GM23338 (cell line): Measurements from ENCODE around the gene PRRX1. TPM values are rescaled to one million over a fixed set of nuclear protein-coding genes. Genes with fewer than 3 reads are reported as not detected.

Source experiments
- ATAC-seq: fragments of 200-7000 bp; cut with Tn5 transposase; 3 replicates; pipeline ENCODE4 v1.9.1; 2020
- DNase-seq: peaks from one replicate; pipeline ENCODE4 v3.0.0-alpha.2; 2015; ENCODE audit warnings: low spot score
- H2AFZ ChIP-seq: fragments of 200-600 bp; sonication (generic); 2 replicates; pipeline ENCODE4 v1.8.0; 2016; ENCODE audit warnings: antibody characterized with exemption, mild to moderate bottlenecking, moderate library complexity
- H3F3A ChIP-seq: fragments of 200-600 bp; sonication (generic); replicated peaks from 2 replicates; pipeline ENCODE4 v1.8.0; 2017; ENCODE audit warnings: antibody characterized with exemption, mixed run types, low read depth
- H3K27ac ChIP-seq: fragments of 200-600 bp; sonication (generic); 2 replicates; pipeline ENCODE4 v1.6.1; 2016; ENCODE audit warnings: low read depth
- H3K27me3 ChIP-seq: fragments of 200-600 bp; sonication (generic); 2 replicates; pipeline ENCODE4 v1.8.0; 2016; ENCODE audit warnings: mild to moderate bottlenecking, mixed run types, moderate library complexity; ENCODE audit not compliant: insufficient read depth
- H3K36me3 ChIP-seq: fragments of 200-600 bp; sonication (generic); 2 replicates; pipeline ENCODE4 v1.8.0; 2016; ENCODE audit warnings: mild to moderate bottlenecking; ENCODE audit not compliant: insufficient read depth
- H3K4me1 ChIP-seq: fragments of 200-600 bp; sonication (generic); 2 replicates; pipeline ENCODE4 v1.8.0; 2016; ENCODE audit warnings: mild to moderate bottlenecking, moderate library complexity; ENCODE audit not compliant: insufficient read depth
- H3K4me2 ChIP-seq: fragments of 200-600 bp; sonication (generic); 2 replicates; pipeline ENCODE4 v1.7.1; 2017; ENCODE audit warnings: mixed run types
- H3K4me3 ChIP-seq: fragments of 200-600 bp; sonication (generic); 2 replicates; pipeline ENCODE4 v1.6.1; 2016; ENCODE audit warnings: mixed run types
- H3K79me2 ChIP-seq: fragments of 200-600 bp; sonication (generic); replicated peaks from 2 replicates; pipeline ENCODE4 v1.8.0; 2017; ENCODE audit warnings: mild to moderate bottlenecking; ENCODE audit not compliant: insufficient read depth
- H3K9me2 ChIP-seq: fragments of 200-600 bp; sonication (generic); 2 replicates; pipeline ENCODE4 v1.8.0; 2017; ENCODE audit not compliant: insufficient read depth
- H4K20me1 ChIP-seq: fragments of 200-600 bp; sonication (generic); replicated peaks from 2 replicates; pipeline ENCODE4 v1.8.0; 2017; ENCODE audit warnings: mild to moderate bottlenecking; ENCODE audit not compliant: insufficient read depth
- H3K27ac Mint-ChIP-seq: 2 replicates; pipeline ENCODE4 v1.8.0; 2020; ENCODE audit warnings: inconsistent platforms, mild to moderate bottlenecking, moderate library complexity, mixed read lengths
- H3K27me3 Mint-ChIP-seq: 3 replicates; pipeline ENCODE4 v1.8.0; 2022; ENCODE audit warnings: low read depth, mild to moderate bottlenecking, moderate library complexity, mixed read lengths, inconsistent platforms; ENCODE audit not compliant: insufficient read depth, poor library complexity
- H3K36me3 Mint-ChIP-seq: 3 replicates; pipeline ENCODE4 v1.8.0; 2021; ENCODE audit warnings: low read depth, mild to moderate bottlenecking, inconsistent platforms, moderate library complexity, mixed read lengths
- H3K4me1 Mint-ChIP-seq: 3 replicates; pipeline ENCODE4 v1.8.0; 2020; ENCODE audit warnings: mild to moderate bottlenecking, inconsistent platforms, mixed read lengths
- H3K4me3 Mint-ChIP-seq: 3 replicates; pipeline ENCODE4 v1.8.0; 2021; ENCODE audit warnings: moderate library complexity, mild to moderate bottlenecking, inconsistent platforms, mixed read lengths
- H3K9me3 Mint-ChIP-seq: 3 replicates; pipeline ENCODE4 v1.8.0; 2020; ENCODE audit warnings: moderate library complexity, mild to moderate bottlenecking, inconsistent platforms, mixed read lengths
- EZH2 ChIP-seq: fragments of 200-600 bp; sonication (generic); IDR thresholded peaks from one replicate; pipeline ENCODE4 v1.8.0; 2017; ENCODE audit warnings: antibody characterized with exemption, mild to moderate bottlenecking, low read depth; ENCODE audit not compliant: unreplicated experiment
- EZH2phosphoT487 ChIP-seq: fragments of 200-600 bp; sonication (generic); IDR thresholded peaks from one replicate; pipeline ENCODE4 v1.8.1; 2018; ENCODE audit warnings: antibody characterized with exemption; ENCODE audit not compliant: unreplicated experiment
- JUNB ChIP-seq: IDR thresholded peaks from one replicate; pipeline ENCODE4 v1.6.1; 2016; ENCODE audit warnings: antibody characterized with exemption; ENCODE audit not compliant: unreplicated experiment
- NANOG ChIP-seq: IDR thresholded peaks from 2 replicates; pipeline ENCODE4 v1.6.1; 2016; ENCODE audit warnings: antibody characterized with exemption, borderline replicate concordance
- POLR2AphosphoS5 ChIP-seq: IDR thresholded peaks from 2 replicates; pipeline ENCODE4 v1.6.1; 2016; ENCODE audit warnings: antibody characterized with exemption, low read depth
- ZNF114 ChIP-seq: fragments of 250-450 bp; sonication (Bioruptor Pico); IDR thresholded peaks from 2 replicates; pipeline ENCODE4 v1.5.0; 2020; ENCODE audit warnings: mild to moderate bottlenecking, moderate library complexity
- ZNF331 ChIP-seq: fragments of 250-450 bp; sonication (Bioruptor Pico); IDR thresholded peaks from 2 replicates; pipeline ENCODE4 v1.5.0; 2020; ENCODE audit warnings: low read depth, mild to moderate bottlenecking, moderate library complexity
- polyA plus RNA-seq: library from polyadenylated mRNA; unstranded; fragments of >200 nt; fragmentation: Nextera tagmentation; extraction: Ambion mirVana; gene quantifications from 2 replicates; pipeline ENCODE4 v1.2.1, GENCODE V29; 2016
- total RNA-seq: library from RNA; depleted of rRNA; stranded (reverse); fragments of >200 nt; shearing (Covaris generic); gene quantifications from 2 replicates; pipeline ENCODE4 v1.2.3, GENCODE V29; 2014
- TF ChIP-seq, protein P1 (sequence below): fragments of 250-450 bp; sonication (Bioruptor Pico); IDR thresholded peaks from 2 replicates; pipeline ENCODE4 v1.5.0; 2020; ENCODE audit warnings: mild to moderate bottlenecking, moderate library complexity
- TF ChIP-seq, protein P2 (sequence below), 2 experiments: fragments of 200-600 bp in 1 of 2; sonication (generic) in 1 of 2; conservative IDR thresholded peaks; 2 replicates each; pipeline versions ENCODE4 v1.5.1 to v1.6.1; 2016 to 2017; ENCODE audit warnings: antibody characterized with exemption in 2 of 2, low read depth in 2 of 2, mild to moderate bottlenecking in 2 of 2, moderate library complexity in 1 of 2

PRRX1 gene
- total and polyA plus RNA-seq, 2 experiments from 2014 or later = 0.58 TPM; not detected in 1

DNA sequence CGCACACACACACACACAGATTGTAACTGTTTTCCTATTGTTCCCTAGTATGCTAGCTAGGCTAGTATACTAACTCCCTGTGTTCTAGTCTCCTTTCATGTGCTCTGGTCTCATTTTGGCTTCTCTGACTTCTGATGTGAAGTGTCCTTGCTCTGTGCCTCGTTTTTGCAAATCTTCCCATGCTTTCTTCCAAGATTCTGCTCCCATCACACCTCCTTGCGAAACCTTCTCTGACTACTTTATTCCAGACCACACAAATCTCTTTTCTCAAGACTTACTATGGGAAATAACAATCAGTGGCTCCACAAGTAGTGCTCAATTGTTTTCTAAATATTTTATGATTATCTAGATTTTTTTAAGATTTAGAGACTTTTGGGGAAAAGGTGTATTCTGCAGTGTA is 10.3 kb downstream of the PRRX1 start (continued):
- TF ChIP-seq, protein P1, sequence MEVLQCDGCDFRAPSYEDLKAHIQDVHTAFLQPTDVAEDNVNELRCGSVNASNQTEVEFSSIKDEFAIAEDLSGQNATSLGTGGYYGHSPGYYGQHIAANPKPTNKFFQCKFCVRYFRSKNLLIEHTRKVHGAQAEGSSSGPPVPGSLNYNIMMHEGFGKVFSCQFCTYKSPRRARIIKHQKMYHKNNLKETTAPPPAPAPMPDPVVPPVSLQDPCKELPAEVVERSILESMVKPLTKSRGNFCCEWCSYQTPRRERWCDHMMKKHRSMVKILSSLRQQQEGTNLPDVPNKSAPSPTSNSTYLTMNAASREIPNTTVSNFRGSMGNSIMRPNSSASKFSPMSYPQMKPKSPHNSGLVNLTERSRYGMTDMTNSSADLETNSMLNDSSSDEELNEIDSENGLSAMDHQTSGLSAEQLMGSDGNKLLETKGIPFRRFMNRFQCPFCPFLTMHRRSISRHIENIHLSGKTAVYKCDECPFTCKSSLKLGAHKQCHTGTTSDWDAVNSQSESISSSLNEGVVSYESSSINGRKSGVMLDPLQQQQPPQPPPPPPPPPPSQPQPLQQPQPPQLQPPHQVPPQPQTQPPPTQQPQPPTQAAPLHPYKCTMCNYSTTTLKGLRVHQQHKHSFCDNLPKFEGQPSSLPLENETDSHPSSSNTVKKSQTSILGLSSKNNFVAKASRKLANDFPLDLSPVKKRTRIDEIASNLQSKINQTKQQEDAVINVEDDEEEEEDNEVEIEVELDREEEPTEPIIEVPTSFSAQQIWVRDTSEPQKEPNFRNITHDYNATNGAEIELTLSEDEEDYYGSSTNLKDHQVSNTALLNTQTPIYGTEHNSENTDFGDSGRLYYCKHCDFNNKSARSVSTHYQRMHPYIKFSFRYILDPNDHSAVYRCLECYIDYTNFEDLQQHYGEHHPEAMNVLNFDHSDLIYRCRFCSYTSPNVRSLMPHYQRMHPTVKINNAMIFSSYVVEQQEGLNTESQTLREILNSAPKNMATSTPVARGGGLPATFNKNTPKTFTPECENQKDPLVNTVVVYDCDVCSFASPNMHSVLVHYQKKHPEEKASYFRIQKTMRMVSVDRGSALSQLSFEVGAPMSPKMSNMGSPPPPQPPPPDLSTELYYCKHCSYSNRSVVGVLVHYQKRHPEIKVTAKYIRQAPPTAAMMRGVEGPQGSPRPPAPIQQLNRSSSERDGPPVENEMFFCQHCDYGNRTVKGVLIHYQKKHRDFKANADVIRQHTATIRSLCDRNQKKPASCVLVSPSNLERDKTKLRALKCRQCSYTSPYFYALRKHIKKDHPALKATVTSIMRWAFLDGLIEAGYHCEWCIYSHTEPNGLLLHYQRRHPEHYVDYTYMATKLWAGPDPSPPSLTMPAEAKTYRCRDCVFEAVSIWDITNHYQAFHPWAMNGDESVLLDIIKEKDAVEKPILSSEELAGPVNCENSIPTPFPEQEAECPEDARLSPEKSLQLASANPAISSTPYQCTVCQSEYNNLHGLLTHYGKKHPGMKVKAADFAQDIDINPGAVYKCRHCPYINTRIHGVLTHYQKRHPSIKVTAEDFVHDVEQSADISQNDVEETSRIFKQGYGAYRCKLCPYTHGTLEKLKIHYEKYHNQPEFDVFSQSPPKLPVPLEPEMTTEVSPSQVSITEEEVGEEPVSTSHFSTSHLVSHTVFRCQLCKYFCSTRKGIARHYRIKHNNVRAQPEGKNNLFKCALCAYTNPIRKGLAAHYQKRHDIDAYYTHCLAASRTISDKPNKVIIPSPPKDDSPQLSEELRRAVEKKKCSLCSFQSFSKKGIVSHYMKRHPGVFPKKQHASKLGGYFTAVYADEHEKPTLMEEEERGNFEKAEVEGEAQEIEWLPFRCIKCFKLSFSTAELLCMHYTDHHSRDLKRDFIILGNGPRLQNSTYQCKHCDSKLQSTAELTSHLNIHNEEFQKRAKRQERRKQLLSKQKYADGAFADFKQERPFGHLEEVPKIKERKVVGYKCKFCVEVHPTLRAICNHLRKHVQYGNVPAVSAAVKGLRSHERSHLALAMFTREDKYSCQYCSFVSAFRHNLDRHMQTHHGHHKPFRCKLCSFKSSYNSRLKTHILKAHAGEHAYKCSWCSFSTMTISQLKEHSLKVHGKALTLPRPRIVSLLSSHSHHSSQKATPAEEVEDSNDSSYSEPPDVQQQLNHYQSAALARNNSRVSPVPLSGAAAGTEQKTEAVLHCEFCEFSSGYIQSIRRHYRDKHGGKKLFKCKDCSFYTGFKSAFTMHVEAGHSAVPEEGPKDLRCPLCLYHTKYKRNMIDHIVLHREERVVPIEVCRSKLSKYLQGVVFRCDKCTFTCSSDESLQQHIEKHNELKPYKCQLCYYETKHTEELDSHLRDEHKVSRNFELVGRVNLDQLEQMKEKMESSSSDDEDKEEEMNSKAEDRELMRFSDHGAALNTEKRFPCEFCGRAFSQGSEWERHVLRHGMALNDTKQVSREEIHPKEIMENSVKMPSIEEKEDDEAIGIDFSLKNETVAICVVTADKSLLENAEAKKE (CRISPR knock-in tag) = no peak
- TF ChIP-seq EZH2 = no peak
- no peak for TF ChIP-seq NANOG
- TF ChIP-seq EZH2phosphoT487 = no peak
- TF ChIP-seq JUNB = no peak
- TF ChIP-seq ZNF114 (CRISPR knock-in tag) = no peak
- TF ChIP-seq, protein P2, sequence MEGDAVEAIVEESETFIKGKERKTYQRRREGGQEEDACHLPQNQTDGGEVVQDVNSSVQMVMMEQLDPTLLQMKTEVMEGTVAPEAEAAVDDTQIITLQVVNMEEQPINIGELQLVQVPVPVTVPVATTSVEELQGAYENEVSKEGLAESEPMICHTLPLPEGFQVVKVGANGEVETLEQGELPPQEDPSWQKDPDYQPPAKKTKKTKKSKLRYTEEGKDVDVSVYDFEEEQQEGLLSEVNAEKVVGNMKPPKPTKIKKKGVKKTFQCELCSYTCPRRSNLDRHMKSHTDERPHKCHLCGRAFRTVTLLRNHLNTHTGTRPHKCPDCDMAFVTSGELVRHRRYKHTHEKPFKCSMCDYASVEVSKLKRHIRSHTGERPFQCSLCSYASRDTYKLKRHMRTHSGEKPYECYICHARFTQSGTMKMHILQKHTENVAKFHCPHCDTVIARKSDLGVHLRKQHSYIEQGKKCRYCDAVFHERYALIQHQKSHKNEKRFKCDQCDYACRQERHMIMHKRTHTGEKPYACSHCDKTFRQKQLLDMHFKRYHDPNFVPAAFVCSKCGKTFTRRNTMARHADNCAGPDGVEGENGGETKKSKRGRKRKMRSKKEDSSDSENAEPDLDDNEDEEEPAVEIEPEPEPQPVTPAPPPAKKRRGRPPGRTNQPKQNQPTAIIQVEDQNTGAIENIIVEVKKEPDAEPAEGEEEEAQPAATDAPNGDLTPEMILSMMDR (conservative IDR thresholded peaks at IDR 0.05; ENCODE audit: low read depth in 2 of 2) = no peak

DNA sequence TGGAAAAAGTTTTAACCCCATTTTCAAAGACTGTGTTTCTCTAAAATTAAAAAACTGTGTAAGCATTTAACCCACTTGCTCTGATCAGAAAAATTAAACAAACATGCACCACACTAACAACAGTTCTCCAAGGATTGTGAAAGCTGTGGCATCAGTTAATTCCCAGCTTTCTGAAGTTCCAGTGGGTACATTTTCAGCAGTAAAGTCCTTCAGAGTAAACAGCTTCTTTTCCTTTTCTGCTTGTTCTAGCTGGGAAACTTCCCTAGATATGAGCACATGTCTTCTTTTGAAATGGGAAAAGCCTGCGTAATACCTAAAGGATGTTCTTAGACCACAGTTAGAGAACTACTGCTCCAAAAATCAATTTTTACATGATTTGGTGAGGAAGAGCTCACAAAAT is 11.1 kb downstream of the PRRX1 start:
- Mint-ChIP-seq H3K36me3 (no peaks in the 10 kb centered on the region), H3K4me1 (peaks cover 10% of the 10 kb centered on the region; the same call in 2 of the 3 replicates), H3K4me3 (no peak overlapping the region), H3K27ac (no peak overlapping the region), H3K27me3 (peaks cover 18% of the 10 kb centered on the region), H3K9me3 (no peaks in the 10 kb centered on the region)
- H3K4me1 ChIP-seq = peaks cover 8% of the 10 kb centered on the region
- H2AFZ ChIP-seq = no peak overlapping the region
- H3K27ac ChIP-seq = no peak overlapping the region
- H3K4me3 ChIP-seq = no peak overlapping the region
- ATAC-seq = no peak
- H3K4me2 ChIP-seq = no peak overlapping the region
- H3K9me2 ChIP-seq = no peaks in the 10 kb centered on the region
- H4K20me1 ChIP-seq = peaks cover 2% of the 10 kb centered on the region
- no peaks in the 10 kb centered on the region for H3F3A ChIP-seq
- no peaks in the 10 kb centered on the region for H3K36me3 ChIP-seq
- no peaks in the 10 kb centered on the region for H3K79me2 ChIP-seq
- H3K27me3 ChIP-seq = peaks cover 32% of the 10 kb centered on the region
- no peak for DNase-seq
- no peak for TF ChIP-seq POLR2AphosphoS5
- no peak for TF ChIP-seq JUNB
- TF ChIP-seq ZNF331 (CRISPR knock-in tag) = no peak
- TF ChIP-seq EZH2phosphoT487 = no peak
- TF ChIP-seq, protein P1 (CRISPR knock-in tag) = no peak
